RWPE2 (cell line): ENCODE data around the gene INSC.

Experiments used
- ATAC-seq: fragments of 200-7000 bp; cut with Tn5 transposase; 3 replicates; pipeline ENCODE4 v1.9.1; 2021; ENCODE audit warnings: low read depth
- DNase-seq: peaks from one replicate; pipeline ENCODE4 v3.0.0-alpha.2; 2020; ENCODE audit warnings: low spot score
- H3K27ac ChIP-seq: fragments of 450-650 bp; 2 replicates; pipeline ENCODE4 v1.5.1; 2017; ENCODE audit warnings: mild to moderate bottlenecking; ENCODE audit not compliant: poor library complexity, severe bottlenecking
- H3K27me3 ChIP-seq: fragments of 250-450 bp; sonication (Bioruptor Pico); 2 replicates; pipeline ENCODE4 v1.5.1; 2021; ENCODE audit warnings: mild to moderate bottlenecking, moderate library complexity; ENCODE audit not compliant: insufficient read depth, poor library complexity, severe bottlenecking
- H3K36me3 ChIP-seq: fragments of 250-450 bp; sonication (Bioruptor Pico); 2 replicates; pipeline ENCODE4 v1.5.1; 2020; ENCODE audit warnings: low read depth, mild to moderate bottlenecking, moderate library complexity
- H3K4me1 ChIP-seq: fragments of 250-450 bp; sonication (Bioruptor Pico); 2 replicates; pipeline ENCODE4 v1.5.1; 2021; ENCODE audit warnings: mild to moderate bottlenecking, moderate library complexity; ENCODE audit not compliant: insufficient read depth, poor library complexity, severe bottlenecking
- H3K4me3 ChIP-seq: fragments of 250-450 bp; sonication (Bioruptor Pico); 2 replicates; pipeline ENCODE4 v1.5.1; 2021; ENCODE audit warnings: mild to moderate bottlenecking, moderate library complexity; ENCODE audit not compliant: severe bottlenecking
- H3K9me3 ChIP-seq: fragments of 250-450 bp; sonication (Bioruptor Pico); 2 replicates; pipeline ENCODE4 v1.5.1; 2021; ENCODE audit warnings: mild to moderate bottlenecking, moderate library complexity; ENCODE audit not compliant: severe bottlenecking
- CTCF ChIP-seq: fragments of 450-650 bp; IDR thresholded peaks from one replicate; pipeline ENCODE4 v1.5.1; 2017; ENCODE audit warnings: mild to moderate bottlenecking, moderate library complexity; ENCODE audit not compliant: poor library complexity, severe bottlenecking

Gene INSC

GRCh38 chr11:15143855-15144254, 29.1 kb downstream of the INSC start:
- no peaks in the 10 kb centered on the region for H3K9me3 ChIP-seq
- no peak for TF ChIP-seq CTCF
- no peak overlapping the region for H3K4me3 ChIP-seq
- no peaks in the 10 kb centered on the region for H3K27me3 ChIP-seq
- H3K27ac ChIP-seq = no peak overlapping the region
- no peak for ATAC-seq
- no peaks in the 10 kb centered on the region for H3K36me3 ChIP-seq
- no peak for DNase-seq
- H3K4me1 ChIP-seq = no peaks in the 10 kb centered on the region

GRCh38 chr11:15144347-15144746, 29.6 kb downstream of the INSC start:
- Histone ChIP-seq H3K4me1 (no peaks in the 10 kb centered on the region), H3K9me3 (no peaks in the 10 kb centered on the region), H3K4me3 (no peak overlapping the region), H3K36me3 (no peaks in the 10 kb centered on the region), H3K27ac (no peak overlapping the region), H3K27me3 (no peaks in the 10 kb centered on the region)
- TF ChIP-seq CTCF = no peak
- DNase-seq (no peak), ATAC-seq (no peak)

GRCh38 chr11:15145151-15145550, 30.4 kb downstream of the INSC start:
- no peaks in the 10 kb centered on the region for H3K27me3 ChIP-seq
- H3K36me3 ChIP-seq = no peaks in the 10 kb centered on the region
- no peak overlapping the region for H3K27ac ChIP-seq
- DNase-seq (no peak), ATAC-seq (no peak)
- H3K4me1 ChIP-seq = no peaks in the 10 kb centered on the region
- H3K4me3 ChIP-seq = no peak overlapping the region
- H3K9me3 ChIP-seq = no peaks in the 10 kb centered on the region
- TF ChIP-seq CTCF = no peak

GRCh38 chr11:15145615-15146014, 30.9 kb downstream of the INSC start:
- ATAC-seq = no peak
- no peak overlapping the region for H3K4me3 ChIP-seq
- H3K27ac ChIP-seq = no peak overlapping the region
- H3K27me3 ChIP-seq = no peaks in the 10 kb centered on the region
- DNase-seq = no peak
- H3K36me3 ChIP-seq = no peaks in the 10 kb centered on the region
- TF ChIP-seq CTCF = no peak
- no peaks in the 10 kb centered on the region for H3K4me1 ChIP-seq
- H3K9me3 ChIP-seq = no peaks in the 10 kb centered on the region

- TF ChIP-seq CTCF = no peak
- Histone ChIP-seq H3K4me3 (no peak overlapping the region), H3K4me1 (no peaks in the 10 kb centered on the region), H3K36me3 (no peaks in the 10 kb centered on the region), H3K27ac (no peak overlapping the region), H3K9me3 (no peaks in the 10 kb centered on the region), H3K27me3 (no peaks in the 10 kb centered on the region)
- peak; percentile 38 for ATAC-seq
- DNase-seq = no peak
These were observed 31.7 kb downstream of the INSC start for GRCh38 chr11:15146271-15147003.
